ENCODE data around the gene C4orf50.

DNA sequence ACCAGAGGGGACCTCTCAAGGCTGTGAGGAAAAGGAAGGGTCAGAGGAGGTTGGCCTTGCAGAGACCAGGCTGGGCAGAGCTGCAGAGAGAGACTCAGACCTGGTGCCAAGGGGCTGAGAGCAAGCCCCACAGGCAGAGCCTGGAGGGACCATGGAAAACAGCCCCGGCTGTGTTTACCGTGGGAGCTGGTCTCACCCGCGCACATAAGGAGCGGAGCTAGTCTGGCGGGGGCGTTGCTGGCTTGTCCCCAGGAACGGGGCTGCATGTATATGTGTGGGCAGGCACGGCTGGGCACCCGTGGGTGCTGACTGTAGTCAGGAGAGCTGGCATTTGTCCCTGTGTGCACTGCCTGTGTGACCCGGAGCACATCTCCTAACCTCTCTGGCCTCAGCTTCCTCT is 45.7 kb downstream of the C4orf50 start:
- TF ChIP-seq EZH2 (IDR thresholded peaks at IDR 0.05; ENCODE audit: borderline replicate concordance, low read depth, low read length, severe bottlenecking) = no peak
- TF ChIP-seq CTCF (IDR thresholded peaks at IDR 0.05; ENCODE audit: borderline replicate concordance, extremely low read depth, low read length, poor library complexity, severe bottlenecking) = no peak

All from DND-41 (cell line).